HepG2 (cell line): ENCODE results near the gene WDR82. TPM values are rescaled to one million over a fixed set of nuclear protein-coding genes. Genes with fewer than 3 reads are reported as not detected.

Experiments used
- CHCHD3 ChIP-seq: sonication (generic); formaldehyde crosslinking; IDR thresholded peaks from 2 replicates; pipeline ENCODE4 v1.8.0; 2022; ENCODE audit warnings: mild to moderate bottlenecking, missing genetic modification reagents, moderate library complexity
- EHMT2 ChIP-seq: fragments of 200-600 bp; sonication (generic); IDR thresholded peaks from 2 replicates; pipeline ENCODE4 v1.7.0; 2017; ENCODE audit warnings: antibody characterized with exemption, low read depth, low read length, borderline replicate concordance
- FOXP1 ChIP-seq, 2 experiments: fragments of 450-650 bp in 1 of 2; IDR thresholded peaks; 2 replicates each; pipeline ENCODE4 v1.6.1; 2017 to 2018; ENCODE audit warnings: antibody characterized with exemption in 1 of 2
- GATAD1 ChIP-seq: IDR thresholded peaks from 2 replicates; pipeline ENCODE4 v1.6.1; 2016; ENCODE audit warnings: missing genetic modification reagents, missing compliant biosample characterization
- JUN ChIP-seq: sonication (generic); formaldehyde crosslinking; IDR thresholded peaks from 2 replicates; pipeline ENCODE4 v1.4.0; 2020; ENCODE audit warnings: mild to moderate bottlenecking, missing genetic modification reagents
- NFKB2 ChIP-seq: sonication (generic); formaldehyde crosslinking; IDR thresholded peaks from 2 replicates; pipeline ENCODE4 v1.4.0; 2020; ENCODE audit warnings: missing genetic modification reagents, borderline replicate concordance
- REL ChIP-seq: sonication (generic); formaldehyde crosslinking; conservative IDR thresholded peaks from 2 replicates; pipeline ENCODE4 v1.8.0; 2022; ENCODE audit warnings: mild to moderate bottlenecking, missing genetic modification reagents, moderate library complexity
- SAFB2 ChIP-seq: sonication (generic); formaldehyde crosslinking; IDR thresholded peaks from 2 replicates; pipeline ENCODE4 v1.5.1; 2020; ENCODE audit warnings: missing genetic modification reagents, low read depth, mild to moderate bottlenecking, borderline replicate concordance
- ZNF234 ChIP-seq: sonication (generic); formaldehyde crosslinking; conservative IDR thresholded peaks from 2 replicates; pipeline ENCODE4 v1.5.1; 2020; ENCODE audit warnings: mild to moderate bottlenecking, missing genetic modification reagents
- ZNF552 ChIP-seq: sonication (generic); formaldehyde crosslinking; IDR thresholded peaks from 2 replicates; pipeline ENCODE4 v1.9.0; 2022; ENCODE audit warnings: missing genetic modification reagents, mild to moderate bottlenecking, borderline replicate concordance
- ZNF567 ChIP-seq: sonication (generic); formaldehyde crosslinking; IDR thresholded peaks from 2 replicates; pipeline ENCODE4 v1.8.1; 2023; ENCODE audit warnings: mild to moderate bottlenecking, missing genetic modification reagents, borderline replicate concordance
- ZNF7 ChIP-seq: IDR thresholded peaks from 2 replicates; pipeline ENCODE4 v1.6.1; 2016; ENCODE audit warnings: missing biosample characterization, missing genetic modification reagents
- ZNF788 ChIP-seq: sonication (generic); formaldehyde crosslinking; IDR thresholded peaks from 2 replicates; pipeline ENCODE4 v1.5.0; 2020; ENCODE audit warnings: mild to moderate bottlenecking, missing genetic modification reagents, borderline replicate concordance
- ZNF891 ChIP-seq: sonication (generic); formaldehyde crosslinking; IDR thresholded peaks from 2 replicates; pipeline ENCODE4 v1.5.0; 2020; ENCODE audit warnings: mild to moderate bottlenecking, missing genetic modification reagents
- ZSCAN12 ChIP-seq: sonication (generic); formaldehyde crosslinking; IDR thresholded peaks from 2 replicates; pipeline ENCODE4 v1.9.0; 2021; ENCODE audit warnings: mild to moderate bottlenecking, missing genetic modification reagents
- ZSCAN22 ChIP-seq: sonication (generic); formaldehyde crosslinking; IDR thresholded peaks from 2 replicates; pipeline ENCODE4 v1.4.0; 2020; ENCODE audit warnings: mild to moderate bottlenecking, missing genetic modification reagents
- polyA plus RNA-seq, 8 experiments: library from polyadenylated mRNA; depleted of rRNA in 3 of 8; stranded (reverse) in 7 of 8; unstranded in 1 of 8; fragments of >200 nt; fragmentation: Illumina TruSeq in 4 of 8; extraction: Trizol in 4 of 8; gene quantifications; 2 replicates each; pipeline versions ENCODE4 v1.2.1 to v1.2.3, GENCODE V29; 2011 to 2016; ENCODE audit warnings: low read depth in 4 of 8, missing spikeins in 1 of 8, mixed read lengths in 1 of 8; ENCODE audit not compliant: insufficient read depth in 1 of 8
- total RNA-seq, 5 experiments: library from RNA; depleted of rRNA; stranded (reverse); fragments of >200 nt; fragmentation: Illumina TruSeq; extraction: Trizol; gene quantifications; 2 replicates each; pipeline ENCODE4 v1.2.3, GENCODE V29; 2016; ENCODE audit warnings: low read depth in 1 of 5
- TF ChIP-seq, protein P1 (sequence below): sonication (generic); formaldehyde crosslinking; IDR thresholded peaks from 2 replicates; pipeline ENCODE4 v1.5.0; 2020; ENCODE audit warnings: mild to moderate bottlenecking, missing genetic modification reagents, borderline replicate concordance
- TF ChIP-seq, protein P2 (sequence below): sonication (generic); formaldehyde crosslinking; IDR thresholded peaks from 2 replicates; pipeline ENCODE4 v1.4.0; 2020; ENCODE audit warnings: missing genetic modification reagents
- TF ChIP-seq, protein P3 (sequence below): sonication (generic); formaldehyde crosslinking; IDR thresholded peaks from 2 replicates; pipeline ENCODE4 v1.5.1; 2020; ENCODE audit warnings: missing genetic modification reagents, mild to moderate bottlenecking, borderline replicate concordance
- TF ChIP-seq, protein P4 (sequence below): IDR thresholded peaks from 2 replicates; pipeline ENCODE4 v1.6.1; 2016; ENCODE audit warnings: missing biosample characterization, missing genetic modification reagents, low read depth

WDR82 gene
- total and polyA plus RNA-seq, 2 of the 13 experiments (the other 11 are each of a cell fraction or from before 2014, with no cell fraction given), result 39.1 to 59.5 TPM

DNA sequence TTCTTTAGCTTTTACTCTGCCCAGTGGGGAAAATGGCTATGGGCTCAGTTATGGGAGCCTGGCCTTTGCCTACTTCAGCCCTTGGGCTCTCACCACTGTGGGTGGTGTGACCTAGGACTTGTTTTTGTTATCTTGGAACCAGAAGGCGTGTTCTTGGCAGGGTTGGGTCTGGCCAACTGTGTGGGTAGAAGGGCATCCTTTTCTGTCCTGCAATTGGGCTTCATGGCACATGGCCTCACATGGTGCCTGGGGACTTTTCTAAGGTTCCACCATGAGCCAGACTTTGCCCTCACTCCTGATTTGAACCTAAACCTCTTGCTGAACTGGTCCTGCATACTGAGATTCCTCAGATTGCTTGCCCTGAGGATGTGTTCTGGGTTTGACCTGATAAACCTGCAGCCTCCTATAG lies 10.9 kb upstream of the WDR82 start (continued):
- TF ChIP-seq, protein P1, sequence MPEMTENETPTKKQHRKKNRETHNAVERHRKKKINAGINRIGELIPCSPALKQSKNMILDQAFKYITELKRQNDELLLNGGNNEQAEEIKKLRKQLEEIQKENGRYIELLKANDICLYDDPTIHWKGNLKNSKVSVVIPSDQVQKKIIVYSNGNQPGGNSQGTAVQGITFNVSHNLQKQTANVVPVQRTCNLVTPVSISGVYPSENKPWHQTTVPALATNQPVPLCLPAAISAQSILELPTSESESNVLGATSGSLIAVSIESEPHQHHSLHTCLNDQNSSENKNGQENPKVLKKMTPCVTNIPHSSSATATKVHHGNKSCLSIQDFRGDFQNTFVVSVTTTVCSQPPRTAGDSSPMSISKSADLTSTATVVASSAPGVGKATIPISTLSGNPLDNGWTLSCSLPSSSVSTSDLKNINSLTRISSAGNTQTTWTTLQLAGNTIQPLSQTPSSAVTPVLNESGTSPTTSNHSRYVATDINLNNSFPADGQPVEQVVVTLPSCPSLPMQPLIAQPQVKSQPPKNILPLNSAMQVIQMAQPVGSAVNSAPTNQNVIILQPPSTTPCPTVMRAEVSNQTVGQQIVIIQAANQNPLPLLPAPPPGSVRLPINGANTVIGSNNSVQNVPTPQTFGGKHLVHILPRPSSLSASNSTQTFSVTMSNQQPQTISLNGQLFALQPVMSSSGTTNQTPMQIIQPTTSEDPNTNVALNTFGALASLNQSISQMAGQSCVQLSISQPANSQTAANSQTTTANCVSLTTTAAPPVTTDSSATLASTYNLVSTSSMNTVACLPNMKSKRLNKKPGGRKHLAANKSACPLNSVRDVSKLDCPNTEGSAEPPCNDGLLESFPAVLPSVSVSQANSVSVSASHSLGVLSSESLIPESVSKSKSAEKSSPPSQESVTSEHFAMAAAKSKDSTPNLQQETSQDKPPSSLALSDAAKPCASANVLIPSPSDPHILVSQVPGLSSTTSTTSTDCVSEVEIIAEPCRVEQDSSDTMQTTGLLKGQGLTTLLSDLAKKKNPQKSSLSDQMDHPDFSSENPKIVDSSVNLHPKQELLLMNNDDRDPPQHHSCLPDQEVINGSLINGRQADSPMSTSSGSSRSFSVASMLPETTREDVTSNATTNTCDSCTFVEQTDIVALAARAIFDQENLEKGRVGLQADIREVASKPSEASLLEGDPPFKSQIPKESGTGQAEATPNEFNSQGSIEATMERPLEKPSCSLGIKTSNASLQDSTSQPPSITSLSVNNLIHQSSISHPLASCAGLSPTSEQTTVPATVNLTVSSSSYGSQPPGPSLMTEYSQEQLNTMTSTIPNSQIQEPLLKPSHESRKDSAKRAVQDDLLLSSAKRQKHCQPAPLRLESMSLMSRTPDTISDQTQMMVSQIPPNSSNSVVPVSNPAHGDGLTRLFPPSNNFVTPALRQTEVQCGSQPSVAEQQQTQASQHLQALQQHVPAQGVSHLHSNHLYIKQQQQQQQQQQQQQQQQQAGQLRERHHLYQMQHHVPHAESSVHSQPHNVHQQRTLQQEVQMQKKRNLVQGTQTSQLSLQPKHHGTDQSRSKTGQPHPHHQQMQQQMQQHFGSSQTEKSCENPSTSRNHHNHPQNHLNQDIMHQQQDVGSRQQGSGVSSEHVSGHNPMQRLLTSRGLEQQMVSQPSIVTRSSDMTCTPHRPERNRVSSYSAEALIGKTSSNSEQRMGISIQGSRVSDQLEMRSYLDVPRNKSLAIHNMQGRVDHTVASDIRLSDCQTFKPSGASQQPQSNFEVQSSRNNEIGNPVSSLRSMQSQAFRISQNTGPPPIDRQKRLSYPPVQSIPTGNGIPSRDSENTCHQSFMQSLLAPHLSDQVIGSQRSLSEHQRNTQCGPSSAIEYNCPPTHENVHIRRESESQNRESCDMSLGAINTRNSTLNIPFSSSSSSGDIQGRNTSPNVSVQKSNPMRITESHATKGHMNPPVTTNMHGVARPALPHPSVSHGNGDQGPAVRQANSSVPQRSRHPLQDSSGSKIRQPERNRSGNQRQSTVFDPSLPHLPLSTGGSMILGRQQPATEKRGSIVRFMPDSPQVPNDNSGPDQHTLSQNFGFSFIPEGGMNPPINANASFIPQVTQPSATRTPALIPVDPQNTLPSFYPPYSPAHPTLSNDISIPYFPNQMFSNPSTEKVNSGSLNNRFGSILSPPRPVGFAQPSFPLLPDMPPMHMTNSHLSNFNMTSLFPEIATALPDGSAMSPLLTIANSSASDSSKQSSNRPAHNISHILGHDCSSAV (CRISPR knock-in tag), result 0 out of 2 replicates have a peak, but pooled peaks have one; percentile 25
- TF ChIP-seq ZNF891 (CRISPR knock-in tag), result no peak
- no peak for TF ChIP-seq ZNF7 (CRISPR knock-in tag)
- TF ChIP-seq, protein P2, sequence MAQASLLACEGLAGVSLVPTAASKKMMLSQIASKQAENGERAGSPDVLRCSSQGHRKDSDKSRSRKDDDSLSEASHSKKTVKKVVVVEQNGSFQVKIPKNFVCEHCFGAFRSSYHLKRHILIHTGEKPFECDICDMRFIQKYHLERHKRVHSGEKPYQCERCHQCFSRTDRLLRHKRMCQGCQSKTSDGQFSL (CRISPR knock-in tag), result no peak
- TF ChIP-seq ZSCAN12 (CRISPR knock-in tag), result 0 out of 2 replicates have a peak, but pooled peaks have one; percentile 28
- no peak for TF ChIP-seq NFKB2 (CRISPR knock-in tag)
- TF ChIP-seq ZNF567 (CRISPR knock-in tag), result no peak
- peak; percentile 23; the same call in 1 of the 2 replicates for TF ChIP-seq ZNF234 (CRISPR knock-in tag)
- TF ChIP-seq CHCHD3 (CRISPR knock-in tag), result no peak
- no peak for TF ChIP-seq ZNF788 (CRISPR knock-in tag)
- no peak for TF ChIP-seq JUN (CRISPR knock-in tag)
- TF ChIP-seq EHMT2, result 0 out of 2 replicates have a peak, but pooled peaks have one; percentile 16
- TF ChIP-seq REL, result no peak
- TF ChIP-seq, protein P3, sequence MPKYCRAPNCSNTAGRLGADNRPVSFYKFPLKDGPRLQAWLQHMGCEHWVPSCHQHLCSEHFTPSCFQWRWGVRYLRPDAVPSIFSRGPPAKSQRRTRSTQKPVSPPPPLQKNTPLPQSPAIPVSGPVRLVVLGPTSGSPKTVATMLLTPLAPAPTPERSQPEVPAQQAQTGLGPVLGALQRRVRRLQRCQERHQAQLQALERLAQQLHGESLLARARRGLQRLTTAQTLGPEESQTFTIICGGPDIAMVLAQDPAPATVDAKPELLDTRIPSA (CRISPR knock-in tag), result no peak; the same call in 1 of the 2 replicates
- no peak for TF ChIP-seq ZSCAN22 (CRISPR knock-in tag)
- TF ChIP-seq GATAD1 (CRISPR knock-in tag), result no peak
- no peak for TF ChIP-seq FOXP1 (IDR thresholded peaks at IDR 0.05)
- no peak for TF ChIP-seq FOXP1 (CRISPR knock-in tag; IDR thresholded peaks at IDR 0.05)
- TF ChIP-seq, protein P4, sequence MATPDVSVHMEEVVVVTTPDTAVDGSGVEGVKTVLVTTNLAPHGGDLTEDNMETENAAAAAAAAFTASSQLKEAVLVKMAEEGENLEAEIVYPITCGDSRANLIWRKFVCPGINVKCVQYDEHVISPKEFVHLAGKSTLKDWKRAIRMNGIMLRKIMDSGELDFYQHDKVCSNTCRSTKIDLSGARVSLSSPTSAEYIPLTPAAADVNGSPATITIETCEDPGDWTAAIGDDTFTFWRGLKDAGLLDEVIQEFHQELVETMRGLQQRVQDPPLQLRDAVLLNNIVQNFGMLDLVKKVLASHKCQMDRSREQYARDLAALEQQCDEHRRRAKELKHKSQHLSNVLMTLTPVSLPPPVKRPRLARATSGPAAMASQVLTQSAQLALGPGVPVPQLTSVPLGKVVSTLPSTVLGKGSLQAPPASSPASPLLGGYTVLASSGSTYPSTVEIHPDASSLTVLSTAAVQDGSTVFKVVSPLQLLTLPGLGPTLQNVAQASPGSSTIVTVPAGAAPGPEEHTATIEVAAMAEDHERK (CRISPR knock-in tag), result no peak
- peak; percentile 10; the same call in 1 of the 2 replicates for TF ChIP-seq SAFB2 (CRISPR knock-in tag)
- TF ChIP-seq ZNF552 (CRISPR knock-in tag), result no peak
